H1 (cell line): ENCODE measurements around the gene PRSS38.

ENCODE experiments used
- BRCA1 ChIP-seq: IDR thresholded peaks from 2 replicates; pipeline ENCODE4 v1.6.1; 2012; ENCODE audit warnings: low read depth, low read length, improper control_type of control experiment
- CHD1 ChIP-seq: IDR thresholded peaks from 2 replicates; pipeline ENCODE4 v1.6.1; 2012; ENCODE audit warnings: low read depth, low read length, improper control_type of control experiment
- CTCF ChIP-seq, 3 experiments: IDR thresholded peaks; 1 replicate in 2 of 3; 2 replicates in 1 of 3; pipeline versions ENCODE4 v1.5.1 to v1.6.1; 2011; ENCODE audit warnings: low read length in 3 of 3, mild to moderate bottlenecking in 3 of 3, inconsistent platforms in 2 of 3, low read depth in 1 of 3, moderate library complexity in 1 of 3; ENCODE audit not compliant: insufficient read depth in 1 of 3; ENCODE audit errors: control extremely low read depth in 1 of 3
- JUN ChIP-seq: IDR thresholded peaks from 2 replicates; pipeline ENCODE4 v1.6.1; 2011; ENCODE audit warnings: low read depth, mild to moderate bottlenecking, improper control_type of control experiment, low read length
- POLR2A ChIP-seq, 2 experiments: IDR thresholded peaks; 1 replicate in 1 of 2; 2 replicates in 1 of 2; pipeline ENCODE4 v1.6.1; 2011; ENCODE audit warnings: low read depth in 2 of 2, low read length in 2 of 2, mild to moderate bottlenecking in 2 of 2; ENCODE audit errors: control extremely low read depth in 1 of 2
- RAD21 ChIP-seq, 2 experiments: IDR thresholded peaks in 1 of 2; conservative IDR thresholded peaks in 1 of 2; 2 replicates each; pipeline ENCODE4 v1.6.1; 2011; ENCODE audit warnings: low read depth in 2 of 2, low read length in 2 of 2, improper control_type of control experiment in 1 of 2, inconsistent platforms in 1 of 2, mild to moderate bottlenecking in 1 of 2, moderate library complexity in 1 of 2

- no peak for TF ChIP-seq JUN
- TF ChIP-seq POLR2A (IDR thresholded peaks at IDR 0.05; ENCODE audit: control extremely low read depth in 1 of 2, low read depth in 2 of 2, low read length in 2 of 2) = no peak
- TF ChIP-seq BRCA1 = no peak
- no peak for TF ChIP-seq CTCF (IDR thresholded peaks at IDR 0.05; ENCODE audit: control extremely low read depth in 1 of 3, insufficient read depth in 1 of 3, low read depth in 1 of 3, low read length in 3 of 3)
- TF ChIP-seq CHD1 = no peak
- no peak for TF ChIP-seq RAD21 (IDR thresholded peaks at IDR 0.05 in 1 of 2, conservative IDR thresholded peaks at IDR 0.05 in 1 of 2; ENCODE audit: low read depth in 2 of 2, low read length in 2 of 2)
Measured at GRCh38 chr1:227794817-227795192, 20.7 kb upstream of the PRSS38 start.
